ENCODE results near the gene P2RY8. TPM values are rescaled to one million over a fixed set of nuclear protein-coding genes. Genes with fewer than 3 reads are reported as not detected.

P2RY8 gene
- total RNA-seq, 1 experiment from 2014 or later, result not detected

DNA sequence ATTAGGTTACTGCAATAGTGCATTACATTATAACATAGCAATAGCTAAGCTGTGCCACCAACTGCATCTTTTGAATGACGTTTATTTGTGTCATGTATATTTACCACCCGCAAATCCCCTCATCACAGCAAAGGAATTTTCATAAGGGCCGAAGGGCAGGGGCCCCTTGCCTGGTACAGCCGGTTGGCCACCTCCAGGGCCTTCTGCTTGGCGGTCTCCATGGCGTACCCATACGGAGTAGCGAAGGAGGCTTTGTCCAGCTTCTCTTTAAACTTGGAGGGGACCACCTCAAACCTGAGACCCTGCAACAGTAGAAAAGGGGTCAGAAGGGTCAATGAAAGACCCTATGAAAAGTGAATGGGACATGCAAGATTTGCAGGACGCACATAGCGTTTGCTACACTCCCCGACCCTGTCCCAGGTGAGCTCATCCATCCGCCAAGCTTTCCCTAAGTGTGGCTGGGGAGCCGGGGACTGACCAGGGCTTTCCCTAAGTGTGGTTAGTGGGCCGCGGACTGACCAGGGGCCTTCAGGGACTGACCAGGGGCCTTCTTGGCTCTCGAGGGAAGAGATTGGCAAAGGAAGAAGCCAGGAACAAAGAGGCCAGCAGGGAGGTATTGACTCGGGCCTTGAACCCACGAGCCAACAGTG, 94.8 kb downstream of the P2RY8 start:
- Histone ChIP-seq H3K4me1 (no peaks in the 10 kb centered on the region), H3K36me3 (ENCODE audit: control insufficient read depth, insufficient read depth, low read length) (no peaks in the 10 kb centered on the region; the same call in 1 of the 2 replicates), H3K4me3 (ENCODE audit: low read depth, low read length) (no peak overlapping the region), H3K27me3 (replicated peaks; ENCODE audit: control insufficient read depth, insufficient read depth, low read length) (no peaks in the 10 kb centered on the region), H3K9me3 (no peaks in the 10 kb centered on the region)
- H3K27ac Mint-ChIP-seq (ENCODE audit: unreplicated experiment), result no peak overlapping the region
- H3K4me1 Mint-ChIP-seq (ENCODE audit: low read depth, unreplicated experiment), result no peaks in the 10 kb centered on the region
- H3K36me3 Mint-ChIP-seq (ENCODE audit: insufficient read depth, unreplicated experiment), result peaks cover 34% of the 10 kb centered on the region
- TF ChIP-seq, protein P1, sequence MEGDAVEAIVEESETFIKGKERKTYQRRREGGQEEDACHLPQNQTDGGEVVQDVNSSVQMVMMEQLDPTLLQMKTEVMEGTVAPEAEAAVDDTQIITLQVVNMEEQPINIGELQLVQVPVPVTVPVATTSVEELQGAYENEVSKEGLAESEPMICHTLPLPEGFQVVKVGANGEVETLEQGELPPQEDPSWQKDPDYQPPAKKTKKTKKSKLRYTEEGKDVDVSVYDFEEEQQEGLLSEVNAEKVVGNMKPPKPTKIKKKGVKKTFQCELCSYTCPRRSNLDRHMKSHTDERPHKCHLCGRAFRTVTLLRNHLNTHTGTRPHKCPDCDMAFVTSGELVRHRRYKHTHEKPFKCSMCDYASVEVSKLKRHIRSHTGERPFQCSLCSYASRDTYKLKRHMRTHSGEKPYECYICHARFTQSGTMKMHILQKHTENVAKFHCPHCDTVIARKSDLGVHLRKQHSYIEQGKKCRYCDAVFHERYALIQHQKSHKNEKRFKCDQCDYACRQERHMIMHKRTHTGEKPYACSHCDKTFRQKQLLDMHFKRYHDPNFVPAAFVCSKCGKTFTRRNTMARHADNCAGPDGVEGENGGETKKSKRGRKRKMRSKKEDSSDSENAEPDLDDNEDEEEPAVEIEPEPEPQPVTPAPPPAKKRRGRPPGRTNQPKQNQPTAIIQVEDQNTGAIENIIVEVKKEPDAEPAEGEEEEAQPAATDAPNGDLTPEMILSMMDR (IDR thresholded peaks at IDR 0.05; ENCODE audit: insufficient read depth in 1 of 2, low read depth in 1 of 2, low read length in 1 of 2, severe bottlenecking in 1 of 2, unreplicated experiment in 1 of 2), result no peak
- ChIA-PET CTCF (no interaction called here), POLR2A (no interaction called here)
- H3K27me3 Mint-ChIP-seq (ENCODE audit: insufficient read depth, unreplicated experiment), result no peaks in the 10 kb centered on the region
- no TSS peak for BruUV-seq (replicated peaks)
- intact Hi-C loops (cut with micrococcal nuclease; ENCODE audit: unreplicated experiment), result no loop called here
- H3K9me3 Mint-ChIP-seq (ENCODE audit: unreplicated experiment), result peaks cover 17% of the 10 kb centered on the region
- H3K4me3 Mint-ChIP-seq (ENCODE audit: unreplicated experiment), result no peak overlapping the region
- peak in 1 of 2 experiments; percentile 23 for DNase-seq

DNA sequence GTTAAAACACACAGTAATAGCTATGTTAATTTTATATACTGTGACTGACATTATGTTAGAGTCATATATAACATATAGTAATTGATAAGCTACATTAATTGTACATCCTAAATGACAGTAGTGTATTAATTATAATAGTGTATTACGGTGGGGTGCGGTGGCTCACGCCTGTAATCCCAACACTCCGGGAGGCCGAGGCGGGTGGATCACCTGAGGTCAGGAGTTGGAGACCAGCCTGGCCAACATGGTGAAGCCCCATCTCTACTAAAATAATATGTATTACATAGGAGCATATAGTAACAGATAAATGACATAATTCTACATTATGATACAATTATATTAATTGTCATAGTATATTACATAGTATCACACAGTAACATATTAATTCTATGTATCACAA, 96.5 kb downstream of the P2RY8 start:
- H3K27me3 Mint-ChIP-seq (ENCODE audit: insufficient read depth, unreplicated experiment), result no peaks in the 10 kb centered on the region
- TF ChIP-seq, protein P1 (IDR thresholded peaks at IDR 0.05; ENCODE audit: insufficient read depth in 1 of 2, low read depth in 1 of 2, low read length in 1 of 2, severe bottlenecking in 1 of 2, unreplicated experiment in 1 of 2), result no peak
- H3K9me3 Mint-ChIP-seq (ENCODE audit: unreplicated experiment), result peaks cover 17% of the 10 kb centered on the region
- ChIA-PET POLR2A (no interaction called here), CTCF (no interaction called here)
- Histone ChIP-seq H3K4me3 (ENCODE audit: low read depth, low read length) (no peak overlapping the region), H3K4me1 (no peaks in the 10 kb centered on the region), H3K27me3 (replicated peaks; ENCODE audit: control insufficient read depth, insufficient read depth, low read length) (no peaks in the 10 kb centered on the region), H3K36me3 (ENCODE audit: control insufficient read depth, insufficient read depth, low read length) (no peaks in the 10 kb centered on the region; the same call in 1 of the 2 replicates), H3K9me3 (no peaks in the 10 kb centered on the region)
- intact Hi-C loops (cut with micrococcal nuclease; ENCODE audit: unreplicated experiment), result no loop called here
- no peaks in the 10 kb centered on the region for H3K4me1 Mint-ChIP-seq (ENCODE audit: low read depth, unreplicated experiment)
- peaks cover 34% of the 10 kb centered on the region for H3K36me3 Mint-ChIP-seq (ENCODE audit: insufficient read depth, unreplicated experiment)
- H3K4me3 Mint-ChIP-seq (ENCODE audit: unreplicated experiment), result no peak overlapping the region
- no TSS peak for BruUV-seq (replicated peaks)
- no peak for DNase-seq
- no peak overlapping the region for H3K27ac Mint-ChIP-seq (ENCODE audit: unreplicated experiment)

DNA sequence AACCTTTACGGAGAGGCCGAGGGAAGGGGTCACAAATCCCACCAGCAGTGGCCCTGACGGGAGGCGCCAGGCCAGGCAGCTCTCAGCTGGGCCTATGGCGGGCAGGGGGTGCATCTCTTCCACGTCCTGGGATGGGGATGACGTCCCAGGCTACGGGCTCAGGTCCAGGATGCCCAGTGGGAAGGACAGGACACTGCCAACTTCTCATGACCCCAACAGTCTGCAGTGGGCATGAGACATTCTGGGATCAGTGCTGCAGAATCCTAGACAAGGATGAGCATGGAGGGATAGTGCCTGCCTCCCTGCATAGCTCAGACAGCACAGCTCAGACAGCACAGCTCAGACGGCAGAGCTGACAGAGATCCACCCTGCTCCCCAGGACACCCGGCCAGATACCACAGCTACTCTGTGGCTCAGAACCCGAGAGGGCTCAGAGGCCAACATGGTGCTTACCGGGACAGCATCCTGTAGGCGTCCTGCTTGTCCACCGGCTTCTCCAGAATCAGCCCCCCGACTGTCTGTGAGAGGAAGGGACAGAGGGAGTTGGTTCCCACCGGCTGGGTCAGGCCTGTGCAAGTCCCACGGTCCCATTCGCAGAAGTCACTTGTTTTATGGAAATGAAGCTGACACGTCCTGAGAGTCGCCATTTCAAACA, 101.6 kb downstream of the P2RY8 start:
- peaks cover 19% of the 10 kb centered on the region for H3K36me3 Mint-ChIP-seq (ENCODE audit: insufficient read depth, unreplicated experiment)
- H3K9me3 Mint-ChIP-seq (ENCODE audit: unreplicated experiment), result no peaks in the 10 kb centered on the region

More for the DNA sequence above, 101.6 kb downstream of the P2RY8 start:
- H3K4me1 Mint-ChIP-seq (ENCODE audit: low read depth, unreplicated experiment), result no peaks in the 10 kb centered on the region
- peak in 1 of 2 experiments; percentile 19 for DNase-seq
- intact Hi-C loops (cut with micrococcal nuclease; ENCODE audit: unreplicated experiment), result no loop called here
- H3K36me3 ChIP-seq (ENCODE audit: control insufficient read depth, insufficient read depth, low read length), result no peaks in the 10 kb centered on the region; the same call in 1 of the 2 replicates
- H3K4me3 Mint-ChIP-seq (ENCODE audit: unreplicated experiment), result no peak overlapping the region
- no peaks in the 10 kb centered on the region for H3K27me3 Mint-ChIP-seq (ENCODE audit: insufficient read depth, unreplicated experiment)
- TF ChIP-seq, protein P1 (IDR thresholded peaks at IDR 0.05; ENCODE audit: insufficient read depth in 1 of 2, low read depth in 1 of 2, low read length in 1 of 2, severe bottlenecking in 1 of 2, unreplicated experiment in 1 of 2), result no peak
- ChIA-PET CTCF (no interaction called here), POLR2A (no interaction called here)
- no TSS peak for BruUV-seq (replicated peaks)
- no peak overlapping the region for H3K27ac Mint-ChIP-seq (ENCODE audit: unreplicated experiment)
- H3K9me3 ChIP-seq, result no peaks in the 10 kb centered on the region
- H3K27me3 ChIP-seq (replicated peaks; ENCODE audit: control insufficient read depth, insufficient read depth, low read length), result no peaks in the 10 kb centered on the region
- H3K4me1 ChIP-seq, result no peaks in the 10 kb centered on the region
- no peak overlapping the region for H3K4me3 ChIP-seq (ENCODE audit: low read depth, low read length)
